ENCODE measurements around the gene LYVE1.

DNA sequence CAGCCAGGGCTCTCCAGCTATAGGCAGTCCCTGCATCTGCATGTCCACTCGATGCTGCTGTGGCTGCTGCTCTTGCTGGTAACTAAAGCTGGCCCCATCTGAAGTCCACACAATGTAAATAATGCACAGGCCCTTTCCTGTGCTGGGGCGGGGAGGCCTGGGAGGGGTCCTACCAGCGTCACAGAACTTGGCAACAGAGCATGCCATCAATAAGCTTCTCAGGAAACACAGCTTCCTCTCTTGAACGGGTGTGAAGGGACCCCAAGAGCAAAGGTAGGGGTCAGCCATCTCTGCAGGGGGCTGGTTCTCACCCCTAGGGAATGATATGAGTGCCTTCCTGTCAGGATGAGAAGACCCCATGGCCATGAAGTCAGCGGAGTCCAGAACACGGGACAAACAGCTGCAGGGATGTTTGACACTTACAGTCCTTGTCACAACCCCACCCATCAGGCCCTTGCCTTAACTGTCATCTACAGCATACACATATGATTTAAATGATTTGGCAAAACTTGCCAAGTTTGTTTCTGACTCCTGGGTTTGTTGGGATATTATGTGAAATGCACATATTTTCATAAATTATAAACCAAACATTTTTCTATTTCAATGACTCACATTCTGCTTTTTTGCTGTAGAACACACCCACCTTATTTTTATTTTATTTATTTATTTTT is 39.1 kb upstream of the LYVE1 start:
- TF ChIP-seq, protein P1, sequence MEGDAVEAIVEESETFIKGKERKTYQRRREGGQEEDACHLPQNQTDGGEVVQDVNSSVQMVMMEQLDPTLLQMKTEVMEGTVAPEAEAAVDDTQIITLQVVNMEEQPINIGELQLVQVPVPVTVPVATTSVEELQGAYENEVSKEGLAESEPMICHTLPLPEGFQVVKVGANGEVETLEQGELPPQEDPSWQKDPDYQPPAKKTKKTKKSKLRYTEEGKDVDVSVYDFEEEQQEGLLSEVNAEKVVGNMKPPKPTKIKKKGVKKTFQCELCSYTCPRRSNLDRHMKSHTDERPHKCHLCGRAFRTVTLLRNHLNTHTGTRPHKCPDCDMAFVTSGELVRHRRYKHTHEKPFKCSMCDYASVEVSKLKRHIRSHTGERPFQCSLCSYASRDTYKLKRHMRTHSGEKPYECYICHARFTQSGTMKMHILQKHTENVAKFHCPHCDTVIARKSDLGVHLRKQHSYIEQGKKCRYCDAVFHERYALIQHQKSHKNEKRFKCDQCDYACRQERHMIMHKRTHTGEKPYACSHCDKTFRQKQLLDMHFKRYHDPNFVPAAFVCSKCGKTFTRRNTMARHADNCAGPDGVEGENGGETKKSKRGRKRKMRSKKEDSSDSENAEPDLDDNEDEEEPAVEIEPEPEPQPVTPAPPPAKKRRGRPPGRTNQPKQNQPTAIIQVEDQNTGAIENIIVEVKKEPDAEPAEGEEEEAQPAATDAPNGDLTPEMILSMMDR (IDR thresholded peaks at IDR 0.05; ENCODE audit: insufficient read depth, low read depth, low read length) = no peak
- no peak for TF ChIP-seq EZH2 (IDR thresholded peaks at IDR 0.05; ENCODE audit: insufficient read depth, low read length)

All from astrocyte (in vitro differentiated cells and primary cell).